GM23338 (cell line): Measurements from ENCODE around the gene CD63. TPM values are rescaled to one million over a fixed set of nuclear protein-coding genes. Genes with fewer than 3 reads are reported as not detected.

Source experiments
- ATAC-seq: fragments of 200-7000 bp; cut with Tn5 transposase; 3 replicates; pipeline ENCODE4 v1.9.1; 2020
- DNase-seq: peaks from one replicate; pipeline ENCODE4 v3.0.0-alpha.2; 2015; ENCODE audit warnings: low spot score
- H2AFZ ChIP-seq: fragments of 200-600 bp; sonication (generic); 2 replicates; pipeline ENCODE4 v1.8.0; 2016; ENCODE audit warnings: antibody characterized with exemption, mild to moderate bottlenecking, moderate library complexity
- H3F3A ChIP-seq: fragments of 200-600 bp; sonication (generic); replicated peaks from 2 replicates; pipeline ENCODE4 v1.8.0; 2017; ENCODE audit warnings: antibody characterized with exemption, mixed run types, low read depth
- H3K27ac ChIP-seq: fragments of 200-600 bp; sonication (generic); 2 replicates; pipeline ENCODE4 v1.6.1; 2016; ENCODE audit warnings: low read depth
- H3K27me3 ChIP-seq: fragments of 200-600 bp; sonication (generic); 2 replicates; pipeline ENCODE4 v1.8.0; 2016; ENCODE audit warnings: mild to moderate bottlenecking, mixed run types, moderate library complexity; ENCODE audit not compliant: insufficient read depth
- H3K36me3 ChIP-seq: fragments of 200-600 bp; sonication (generic); 2 replicates; pipeline ENCODE4 v1.8.0; 2016; ENCODE audit warnings: mild to moderate bottlenecking; ENCODE audit not compliant: insufficient read depth
- H3K4me1 ChIP-seq: fragments of 200-600 bp; sonication (generic); 2 replicates; pipeline ENCODE4 v1.8.0; 2016; ENCODE audit warnings: mild to moderate bottlenecking, moderate library complexity; ENCODE audit not compliant: insufficient read depth
- H3K4me2 ChIP-seq: fragments of 200-600 bp; sonication (generic); 2 replicates; pipeline ENCODE4 v1.7.1; 2017; ENCODE audit warnings: mixed run types
- H3K4me3 ChIP-seq: fragments of 200-600 bp; sonication (generic); 2 replicates; pipeline ENCODE4 v1.6.1; 2016; ENCODE audit warnings: mixed run types
- H3K79me2 ChIP-seq: fragments of 200-600 bp; sonication (generic); replicated peaks from 2 replicates; pipeline ENCODE4 v1.8.0; 2017; ENCODE audit warnings: mild to moderate bottlenecking; ENCODE audit not compliant: insufficient read depth
- H3K9me2 ChIP-seq: fragments of 200-600 bp; sonication (generic); 2 replicates; pipeline ENCODE4 v1.8.0; 2017; ENCODE audit not compliant: insufficient read depth
- H4K20me1 ChIP-seq: fragments of 200-600 bp; sonication (generic); replicated peaks from 2 replicates; pipeline ENCODE4 v1.8.0; 2017; ENCODE audit warnings: mild to moderate bottlenecking; ENCODE audit not compliant: insufficient read depth
- H3K27ac Mint-ChIP-seq: 2 replicates; pipeline ENCODE4 v1.8.0; 2020; ENCODE audit warnings: inconsistent platforms, mild to moderate bottlenecking, moderate library complexity, mixed read lengths
- H3K27me3 Mint-ChIP-seq: 3 replicates; pipeline ENCODE4 v1.8.0; 2022; ENCODE audit warnings: low read depth, mild to moderate bottlenecking, moderate library complexity, mixed read lengths, inconsistent platforms; ENCODE audit not compliant: insufficient read depth, poor library complexity
- H3K36me3 Mint-ChIP-seq: 3 replicates; pipeline ENCODE4 v1.8.0; 2021; ENCODE audit warnings: low read depth, mild to moderate bottlenecking, inconsistent platforms, moderate library complexity, mixed read lengths
- H3K4me1 Mint-ChIP-seq: 3 replicates; pipeline ENCODE4 v1.8.0; 2020; ENCODE audit warnings: mild to moderate bottlenecking, inconsistent platforms, mixed read lengths
- H3K4me3 Mint-ChIP-seq: 3 replicates; pipeline ENCODE4 v1.8.0; 2021; ENCODE audit warnings: moderate library complexity, mild to moderate bottlenecking, inconsistent platforms, mixed read lengths
- H3K9me3 Mint-ChIP-seq: 3 replicates; pipeline ENCODE4 v1.8.0; 2020; ENCODE audit warnings: moderate library complexity, mild to moderate bottlenecking, inconsistent platforms, mixed read lengths
- CREB1 ChIP-seq: fragments of 250-450 bp; sonication (Bioruptor Pico); IDR thresholded peaks from 2 replicates; pipeline ENCODE4 v1.5.0; 2020; ENCODE audit warnings: low read depth, mild to moderate bottlenecking, moderate library complexity
- EZH2 ChIP-seq: fragments of 200-600 bp; sonication (generic); IDR thresholded peaks from one replicate; pipeline ENCODE4 v1.8.0; 2017; ENCODE audit warnings: antibody characterized with exemption, mild to moderate bottlenecking, low read depth; ENCODE audit not compliant: unreplicated experiment
- EZH2phosphoT487 ChIP-seq: fragments of 200-600 bp; sonication (generic); IDR thresholded peaks from one replicate; pipeline ENCODE4 v1.8.1; 2018; ENCODE audit warnings: antibody characterized with exemption; ENCODE audit not compliant: unreplicated experiment
- JUNB ChIP-seq: IDR thresholded peaks from one replicate; pipeline ENCODE4 v1.6.1; 2016; ENCODE audit warnings: antibody characterized with exemption; ENCODE audit not compliant: unreplicated experiment
- NANOG ChIP-seq: IDR thresholded peaks from 2 replicates; pipeline ENCODE4 v1.6.1; 2016; ENCODE audit warnings: antibody characterized with exemption, borderline replicate concordance
- POLR2AphosphoS5 ChIP-seq: IDR thresholded peaks from 2 replicates; pipeline ENCODE4 v1.6.1; 2016; ENCODE audit warnings: antibody characterized with exemption, low read depth
- STAT1 ChIP-seq: IDR thresholded peaks from one replicate; pipeline ENCODE4 v1.6.1; 2016; ENCODE audit warnings: antibody characterized with exemption; ENCODE audit not compliant: unreplicated experiment
- ZNF114 ChIP-seq: fragments of 250-450 bp; sonication (Bioruptor Pico); IDR thresholded peaks from 2 replicates; pipeline ENCODE4 v1.5.0; 2020; ENCODE audit warnings: mild to moderate bottlenecking, moderate library complexity
- ZNF331 ChIP-seq: fragments of 250-450 bp; sonication (Bioruptor Pico); IDR thresholded peaks from 2 replicates; pipeline ENCODE4 v1.5.0; 2020; ENCODE audit warnings: low read depth, mild to moderate bottlenecking, moderate library complexity
- polyA plus RNA-seq: library from polyadenylated mRNA; unstranded; fragments of >200 nt; fragmentation: Nextera tagmentation; extraction: Ambion mirVana; gene quantifications from 2 replicates; pipeline ENCODE4 v1.2.1, GENCODE V29; 2016
- total RNA-seq: library from RNA; depleted of rRNA; stranded (reverse); fragments of >200 nt; shearing (Covaris generic); gene quantifications from 2 replicates; pipeline ENCODE4 v1.2.3, GENCODE V29; 2014
- TF ChIP-seq, protein P1 (sequence below), 2 experiments: fragments of 200-600 bp in 1 of 2; sonication (generic) in 1 of 2; conservative IDR thresholded peaks; 2 replicates each; pipeline versions ENCODE4 v1.5.1 to v1.6.1; 2016 to 2017; ENCODE audit warnings: antibody characterized with exemption in 2 of 2, low read depth in 2 of 2, mild to moderate bottlenecking in 2 of 2, moderate library complexity in 1 of 2
- TF ChIP-seq, protein P2 (sequence below): IDR thresholded peaks from one replicate; pipeline ENCODE4 v1.6.1; 2018; ENCODE audit warnings: antibody characterized with exemption; ENCODE audit not compliant: unreplicated experiment
- TF ChIP-seq, protein P3 (sequence below): IDR thresholded peaks from 2 replicates; pipeline ENCODE4 v1.6.1; 2016; ENCODE audit warnings: antibody characterized with exemption
- TF ChIP-seq, protein P4 (sequence below): fragments of 250-450 bp; sonication (Bioruptor Pico); IDR thresholded peaks from 2 replicates; pipeline ENCODE4 v1.5.0; 2020; ENCODE audit warnings: mild to moderate bottlenecking, moderate library complexity

CD63 gene
- total and polyA plus RNA-seq, 2 experiments from 2014 or later = 294 to 685 TPM

DNA sequence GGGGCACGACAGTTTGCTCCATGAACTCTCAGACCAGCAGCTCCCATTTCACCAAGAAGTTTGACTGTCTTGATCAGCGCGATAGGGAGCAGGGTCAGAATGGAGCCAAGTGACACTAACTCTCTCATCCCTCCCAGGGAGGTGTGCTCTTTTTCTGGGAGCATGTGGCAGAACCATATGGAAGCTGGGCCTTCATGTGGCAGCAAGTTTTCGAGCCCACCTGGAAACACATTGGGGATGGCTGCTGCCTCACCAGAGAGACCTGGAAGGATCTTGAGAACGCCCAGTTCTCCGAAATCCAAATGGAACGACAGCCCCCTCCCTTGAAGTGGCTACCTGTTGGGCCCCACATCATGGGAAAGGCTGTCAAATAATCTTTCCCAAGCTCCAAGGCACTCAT is 45.1 kb downstream of the CD63 start:
- no peak overlapping the region for H3K4me3 ChIP-seq
- H3K36me3 ChIP-seq = no peaks in the 10 kb centered on the region; the same call in 1 of the 2 replicates
- Mint-ChIP-seq H3K4me3 (no peak overlapping the region), H3K9me3 (no peaks in the 10 kb centered on the region), H3K27ac (no peak overlapping the region), H3K4me1 (peaks cover 13% of the 10 kb centered on the region), H3K27me3 (peaks cover 24% of the 10 kb centered on the region), H3K36me3 (peaks cover 18% of the 10 kb centered on the region)
- ATAC-seq (no peak), DNase-seq (no peak)
- H3K9me2 ChIP-seq = 0 out of 2 replicates have a peak, but pooled peaks cover 2% of the 10 kb centered on the region
- peaks cover 6% of the 10 kb centered on the region; the same call in 1 of the 2 replicates for H3K4me1 ChIP-seq
- H3K27me3 ChIP-seq = no peaks in the 10 kb centered on the region
- no peak overlapping the region for H2AFZ ChIP-seq
- TF ChIP-seq POLR2AphosphoS5 (no peak), JUNB (no peak), CREB1 (CRISPR knock-in tag) (no peak), EZH2 (no peak), ZNF114 (CRISPR knock-in tag) (no peak), NANOG (no peak), ZNF331 (CRISPR knock-in tag) (no peak), EZH2phosphoT487 (no peak), STAT1 (no peak)
- TF ChIP-seq, protein P1, sequence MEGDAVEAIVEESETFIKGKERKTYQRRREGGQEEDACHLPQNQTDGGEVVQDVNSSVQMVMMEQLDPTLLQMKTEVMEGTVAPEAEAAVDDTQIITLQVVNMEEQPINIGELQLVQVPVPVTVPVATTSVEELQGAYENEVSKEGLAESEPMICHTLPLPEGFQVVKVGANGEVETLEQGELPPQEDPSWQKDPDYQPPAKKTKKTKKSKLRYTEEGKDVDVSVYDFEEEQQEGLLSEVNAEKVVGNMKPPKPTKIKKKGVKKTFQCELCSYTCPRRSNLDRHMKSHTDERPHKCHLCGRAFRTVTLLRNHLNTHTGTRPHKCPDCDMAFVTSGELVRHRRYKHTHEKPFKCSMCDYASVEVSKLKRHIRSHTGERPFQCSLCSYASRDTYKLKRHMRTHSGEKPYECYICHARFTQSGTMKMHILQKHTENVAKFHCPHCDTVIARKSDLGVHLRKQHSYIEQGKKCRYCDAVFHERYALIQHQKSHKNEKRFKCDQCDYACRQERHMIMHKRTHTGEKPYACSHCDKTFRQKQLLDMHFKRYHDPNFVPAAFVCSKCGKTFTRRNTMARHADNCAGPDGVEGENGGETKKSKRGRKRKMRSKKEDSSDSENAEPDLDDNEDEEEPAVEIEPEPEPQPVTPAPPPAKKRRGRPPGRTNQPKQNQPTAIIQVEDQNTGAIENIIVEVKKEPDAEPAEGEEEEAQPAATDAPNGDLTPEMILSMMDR (conservative IDR thresholded peaks at IDR 0.05; ENCODE audit: low read depth in 2 of 2) = no peak
- TF ChIP-seq, protein P2, sequence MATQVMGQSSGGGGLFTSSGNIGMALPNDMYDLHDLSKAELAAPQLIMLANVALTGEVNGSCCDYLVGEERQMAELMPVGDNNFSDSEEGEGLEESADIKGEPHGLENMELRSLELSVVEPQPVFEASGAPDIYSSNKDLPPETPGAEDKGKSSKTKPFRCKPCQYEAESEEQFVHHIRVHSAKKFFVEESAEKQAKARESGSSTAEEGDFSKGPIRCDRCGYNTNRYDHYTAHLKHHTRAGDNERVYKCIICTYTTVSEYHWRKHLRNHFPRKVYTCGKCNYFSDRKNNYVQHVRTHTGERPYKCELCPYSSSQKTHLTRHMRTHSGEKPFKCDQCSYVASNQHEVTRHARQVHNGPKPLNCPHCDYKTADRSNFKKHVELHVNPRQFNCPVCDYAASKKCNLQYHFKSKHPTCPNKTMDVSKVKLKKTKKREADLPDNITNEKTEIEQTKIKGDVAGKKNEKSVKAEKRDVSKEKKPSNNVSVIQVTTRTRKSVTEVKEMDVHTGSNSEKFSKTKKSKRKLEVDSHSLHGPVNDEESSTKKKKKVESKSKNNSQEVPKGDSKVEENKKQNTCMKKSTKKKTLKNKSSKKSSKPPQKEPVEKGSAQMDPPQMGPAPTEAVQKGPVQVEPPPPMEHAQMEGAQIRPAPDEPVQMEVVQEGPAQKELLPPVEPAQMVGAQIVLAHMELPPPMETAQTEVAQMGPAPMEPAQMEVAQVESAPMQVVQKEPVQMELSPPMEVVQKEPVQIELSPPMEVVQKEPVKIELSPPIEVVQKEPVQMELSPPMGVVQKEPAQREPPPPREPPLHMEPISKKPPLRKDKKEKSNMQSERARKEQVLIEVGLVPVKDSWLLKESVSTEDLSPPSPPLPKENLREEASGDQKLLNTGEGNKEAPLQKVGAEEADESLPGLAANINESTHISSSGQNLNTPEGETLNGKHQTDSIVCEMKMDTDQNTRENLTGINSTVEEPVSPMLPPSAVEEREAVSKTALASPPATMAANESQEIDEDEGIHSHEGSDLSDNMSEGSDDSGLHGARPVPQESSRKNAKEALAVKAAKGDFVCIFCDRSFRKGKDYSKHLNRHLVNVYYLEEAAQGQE = no peak
- TF ChIP-seq, protein P3, sequence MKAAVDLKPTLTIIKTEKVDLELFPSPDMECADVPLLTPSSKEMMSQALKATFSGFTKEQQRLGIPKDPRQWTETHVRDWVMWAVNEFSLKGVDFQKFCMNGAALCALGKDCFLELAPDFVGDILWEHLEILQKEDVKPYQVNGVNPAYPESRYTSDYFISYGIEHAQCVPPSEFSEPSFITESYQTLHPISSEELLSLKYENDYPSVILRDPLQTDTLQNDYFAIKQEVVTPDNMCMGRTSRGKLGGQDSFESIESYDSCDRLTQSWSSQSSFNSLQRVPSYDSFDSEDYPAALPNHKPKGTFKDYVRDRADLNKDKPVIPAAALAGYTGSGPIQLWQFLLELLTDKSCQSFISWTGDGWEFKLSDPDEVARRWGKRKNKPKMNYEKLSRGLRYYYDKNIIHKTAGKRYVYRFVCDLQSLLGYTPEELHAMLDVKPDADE = no peak
- TF ChIP-seq, protein P4, sequence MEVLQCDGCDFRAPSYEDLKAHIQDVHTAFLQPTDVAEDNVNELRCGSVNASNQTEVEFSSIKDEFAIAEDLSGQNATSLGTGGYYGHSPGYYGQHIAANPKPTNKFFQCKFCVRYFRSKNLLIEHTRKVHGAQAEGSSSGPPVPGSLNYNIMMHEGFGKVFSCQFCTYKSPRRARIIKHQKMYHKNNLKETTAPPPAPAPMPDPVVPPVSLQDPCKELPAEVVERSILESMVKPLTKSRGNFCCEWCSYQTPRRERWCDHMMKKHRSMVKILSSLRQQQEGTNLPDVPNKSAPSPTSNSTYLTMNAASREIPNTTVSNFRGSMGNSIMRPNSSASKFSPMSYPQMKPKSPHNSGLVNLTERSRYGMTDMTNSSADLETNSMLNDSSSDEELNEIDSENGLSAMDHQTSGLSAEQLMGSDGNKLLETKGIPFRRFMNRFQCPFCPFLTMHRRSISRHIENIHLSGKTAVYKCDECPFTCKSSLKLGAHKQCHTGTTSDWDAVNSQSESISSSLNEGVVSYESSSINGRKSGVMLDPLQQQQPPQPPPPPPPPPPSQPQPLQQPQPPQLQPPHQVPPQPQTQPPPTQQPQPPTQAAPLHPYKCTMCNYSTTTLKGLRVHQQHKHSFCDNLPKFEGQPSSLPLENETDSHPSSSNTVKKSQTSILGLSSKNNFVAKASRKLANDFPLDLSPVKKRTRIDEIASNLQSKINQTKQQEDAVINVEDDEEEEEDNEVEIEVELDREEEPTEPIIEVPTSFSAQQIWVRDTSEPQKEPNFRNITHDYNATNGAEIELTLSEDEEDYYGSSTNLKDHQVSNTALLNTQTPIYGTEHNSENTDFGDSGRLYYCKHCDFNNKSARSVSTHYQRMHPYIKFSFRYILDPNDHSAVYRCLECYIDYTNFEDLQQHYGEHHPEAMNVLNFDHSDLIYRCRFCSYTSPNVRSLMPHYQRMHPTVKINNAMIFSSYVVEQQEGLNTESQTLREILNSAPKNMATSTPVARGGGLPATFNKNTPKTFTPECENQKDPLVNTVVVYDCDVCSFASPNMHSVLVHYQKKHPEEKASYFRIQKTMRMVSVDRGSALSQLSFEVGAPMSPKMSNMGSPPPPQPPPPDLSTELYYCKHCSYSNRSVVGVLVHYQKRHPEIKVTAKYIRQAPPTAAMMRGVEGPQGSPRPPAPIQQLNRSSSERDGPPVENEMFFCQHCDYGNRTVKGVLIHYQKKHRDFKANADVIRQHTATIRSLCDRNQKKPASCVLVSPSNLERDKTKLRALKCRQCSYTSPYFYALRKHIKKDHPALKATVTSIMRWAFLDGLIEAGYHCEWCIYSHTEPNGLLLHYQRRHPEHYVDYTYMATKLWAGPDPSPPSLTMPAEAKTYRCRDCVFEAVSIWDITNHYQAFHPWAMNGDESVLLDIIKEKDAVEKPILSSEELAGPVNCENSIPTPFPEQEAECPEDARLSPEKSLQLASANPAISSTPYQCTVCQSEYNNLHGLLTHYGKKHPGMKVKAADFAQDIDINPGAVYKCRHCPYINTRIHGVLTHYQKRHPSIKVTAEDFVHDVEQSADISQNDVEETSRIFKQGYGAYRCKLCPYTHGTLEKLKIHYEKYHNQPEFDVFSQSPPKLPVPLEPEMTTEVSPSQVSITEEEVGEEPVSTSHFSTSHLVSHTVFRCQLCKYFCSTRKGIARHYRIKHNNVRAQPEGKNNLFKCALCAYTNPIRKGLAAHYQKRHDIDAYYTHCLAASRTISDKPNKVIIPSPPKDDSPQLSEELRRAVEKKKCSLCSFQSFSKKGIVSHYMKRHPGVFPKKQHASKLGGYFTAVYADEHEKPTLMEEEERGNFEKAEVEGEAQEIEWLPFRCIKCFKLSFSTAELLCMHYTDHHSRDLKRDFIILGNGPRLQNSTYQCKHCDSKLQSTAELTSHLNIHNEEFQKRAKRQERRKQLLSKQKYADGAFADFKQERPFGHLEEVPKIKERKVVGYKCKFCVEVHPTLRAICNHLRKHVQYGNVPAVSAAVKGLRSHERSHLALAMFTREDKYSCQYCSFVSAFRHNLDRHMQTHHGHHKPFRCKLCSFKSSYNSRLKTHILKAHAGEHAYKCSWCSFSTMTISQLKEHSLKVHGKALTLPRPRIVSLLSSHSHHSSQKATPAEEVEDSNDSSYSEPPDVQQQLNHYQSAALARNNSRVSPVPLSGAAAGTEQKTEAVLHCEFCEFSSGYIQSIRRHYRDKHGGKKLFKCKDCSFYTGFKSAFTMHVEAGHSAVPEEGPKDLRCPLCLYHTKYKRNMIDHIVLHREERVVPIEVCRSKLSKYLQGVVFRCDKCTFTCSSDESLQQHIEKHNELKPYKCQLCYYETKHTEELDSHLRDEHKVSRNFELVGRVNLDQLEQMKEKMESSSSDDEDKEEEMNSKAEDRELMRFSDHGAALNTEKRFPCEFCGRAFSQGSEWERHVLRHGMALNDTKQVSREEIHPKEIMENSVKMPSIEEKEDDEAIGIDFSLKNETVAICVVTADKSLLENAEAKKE = no peak
- H3K4me2 ChIP-seq = no peak overlapping the region
- no peaks in the 10 kb centered on the region for H3F3A ChIP-seq
- no peaks in the 10 kb centered on the region for H3K79me2 ChIP-seq
- H3K27ac ChIP-seq = no peak overlapping the region
- H4K20me1 ChIP-seq = no peaks in the 10 kb centered on the region
